Peyer's patch (tissue), 4 donors: ENCODE measurements around the gene PRL. TPM values are rescaled to one million over a fixed set of nuclear protein-coding genes. Genes with fewer than 3 reads are reported as not detected.

ENCODE experiments used
- DNase-seq, 3 donors: peaks; one replicate each; pipeline ENCODE4 v3.0.0-alpha.2; 2017 to 2019
- H3K27ac ChIP-seq, 4 donors: fragments of 200-600 bp; sonication (generic); one replicate each; pipeline ENCODE4 v1.5.1; 2016 to 2019
- H3K27me3 ChIP-seq, 2 donors: fragments of 200-600 bp; sonication (generic); one replicate each; pipeline ENCODE4 v1.5.1; 2019
- H3K36me3 ChIP-seq, 3 donors: fragments of 200-600 bp; sonication (generic); one replicate each; pipeline ENCODE4 v1.5.1; 2016 to 2019
- H3K4me1 ChIP-seq, 4 donors: fragments of 200-600 bp; sonication (generic); one replicate each; pipeline ENCODE4 v1.5.1; 2016 to 2019
- H3K4me3 ChIP-seq, 4 donors: fragments of 200-600 bp; sonication (generic); 1 replicate in 3 of 4; 2 replicates in 1 of 4; pipeline ENCODE4 v1.5.1; 2016 to 2019; ENCODE audit warnings: mild to moderate bottlenecking in 1 of 4
- H3K9me3 ChIP-seq, 4 donors: fragments of 200-600 bp; sonication (generic); one replicate each; pipeline ENCODE4 v1.5.1; 2016 to 2019; ENCODE audit warnings: mild to moderate bottlenecking in 1 of 4
- POLR2A ChIP-seq, 2 donors: fragments of 450-650 bp; IDR thresholded peaks; one replicate each; pipeline ENCODE4 v1.5.1; 2017; ENCODE audit warnings: antibody characterized with exemption in 2 of 2, mild to moderate bottlenecking in 2 of 2, moderate library complexity in 2 of 2
- total RNA-seq, 4 donors: library from RNA; depleted of rRNA; stranded (reverse); fragments of >200 nt; gene quantifications; one replicate each; pipeline ENCODE4 v1.1.0, GENCODE V29; 2016
- TF ChIP-seq, protein P1 (sequence below), 6 experiments: fragments of 450-650 bp in 4 of 6; fragments of 200-600 bp in 2 of 6; sonication (generic) in 1 of 6; IDR thresholded peaks; one replicate each; pipeline ENCODE4 v1.5.1; 2017 to 2019; ENCODE audit warnings: antibody characterized with exemption in 6 of 6, mild to moderate bottlenecking in 3 of 6, moderate library complexity in 1 of 6

Gene PRL
- total RNA-seq, 4 donors from 2014 or later, result not detected

DNA sequence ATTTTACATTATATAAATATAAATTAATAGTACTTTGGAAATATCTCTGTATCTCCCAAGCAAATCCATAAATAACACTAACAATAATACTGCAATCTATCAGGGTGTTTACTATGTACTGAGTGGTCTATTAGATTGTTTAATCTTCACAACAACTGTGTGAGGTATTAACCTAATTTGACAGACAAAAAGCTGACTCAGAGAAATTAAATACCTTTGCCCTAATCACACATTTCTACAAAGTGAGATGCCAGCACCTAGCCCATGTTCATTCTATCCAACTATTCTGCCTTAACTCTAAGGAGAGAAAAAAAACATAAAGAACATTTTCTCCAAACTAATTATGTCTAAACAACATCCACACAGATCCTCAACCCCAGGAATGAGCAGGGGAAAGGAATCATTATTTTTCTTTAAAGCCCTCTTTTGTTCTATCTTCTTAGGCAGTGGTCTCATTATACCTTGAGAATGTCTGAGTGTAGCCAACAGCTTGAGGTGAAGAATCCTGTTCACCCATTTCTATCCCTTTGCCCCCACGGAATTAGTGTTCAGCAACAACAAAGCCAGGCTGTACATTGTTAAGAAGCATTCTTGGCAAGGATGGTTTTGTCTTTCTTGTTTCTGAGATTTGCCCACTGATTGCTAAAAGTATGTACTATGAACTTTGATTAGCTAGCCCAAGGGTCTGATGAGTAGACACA, 42.7 kb downstream of the PRL start:
- H3K4me1 ChIP-seq, result no peaks in the 10 kb centered on the region
- H3K4me3 ChIP-seq, result no peak overlapping the region
- DNase-seq, result no peak
- TF ChIP-seq POLR2A (IDR thresholded peaks at IDR 0.05), result no peak
- TF ChIP-seq, protein P1, sequence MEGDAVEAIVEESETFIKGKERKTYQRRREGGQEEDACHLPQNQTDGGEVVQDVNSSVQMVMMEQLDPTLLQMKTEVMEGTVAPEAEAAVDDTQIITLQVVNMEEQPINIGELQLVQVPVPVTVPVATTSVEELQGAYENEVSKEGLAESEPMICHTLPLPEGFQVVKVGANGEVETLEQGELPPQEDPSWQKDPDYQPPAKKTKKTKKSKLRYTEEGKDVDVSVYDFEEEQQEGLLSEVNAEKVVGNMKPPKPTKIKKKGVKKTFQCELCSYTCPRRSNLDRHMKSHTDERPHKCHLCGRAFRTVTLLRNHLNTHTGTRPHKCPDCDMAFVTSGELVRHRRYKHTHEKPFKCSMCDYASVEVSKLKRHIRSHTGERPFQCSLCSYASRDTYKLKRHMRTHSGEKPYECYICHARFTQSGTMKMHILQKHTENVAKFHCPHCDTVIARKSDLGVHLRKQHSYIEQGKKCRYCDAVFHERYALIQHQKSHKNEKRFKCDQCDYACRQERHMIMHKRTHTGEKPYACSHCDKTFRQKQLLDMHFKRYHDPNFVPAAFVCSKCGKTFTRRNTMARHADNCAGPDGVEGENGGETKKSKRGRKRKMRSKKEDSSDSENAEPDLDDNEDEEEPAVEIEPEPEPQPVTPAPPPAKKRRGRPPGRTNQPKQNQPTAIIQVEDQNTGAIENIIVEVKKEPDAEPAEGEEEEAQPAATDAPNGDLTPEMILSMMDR (IDR thresholded peaks at IDR 0.05), result no peak
- no peak overlapping the region for H3K27ac ChIP-seq
- H3K27me3 ChIP-seq, result no peaks in the 10 kb centered on the region
- no peaks in the 10 kb centered on the region for H3K9me3 ChIP-seq
- no peaks in the 10 kb centered on the region for H3K36me3 ChIP-seq

DNA sequence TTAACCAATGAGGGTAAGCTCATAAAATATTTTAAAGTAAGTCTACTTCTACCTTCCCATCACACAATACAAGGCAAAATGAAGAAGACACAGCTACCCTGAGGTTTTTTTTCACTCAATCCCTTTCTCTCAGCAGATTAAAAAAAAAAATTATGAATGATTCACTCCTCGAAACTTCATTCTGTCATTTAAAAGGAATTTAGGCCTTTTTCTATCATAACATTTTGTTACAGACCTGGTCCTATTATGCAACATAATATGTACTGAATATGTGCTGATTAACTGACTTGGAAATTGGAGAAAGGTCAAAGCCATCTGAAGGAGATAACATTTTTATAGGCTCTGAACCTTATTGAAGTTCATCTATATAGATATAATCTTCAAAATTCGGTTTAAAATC, 45.5 kb downstream of the PRL start:
- no peak for DNase-seq
- H3K9me3 ChIP-seq, result no peaks in the 10 kb centered on the region
- H3K4me3 ChIP-seq, result no peak overlapping the region
- H3K36me3 ChIP-seq, result no peaks in the 10 kb centered on the region
- TF ChIP-seq, protein P1 (IDR thresholded peaks at IDR 0.05), result no peak
- TF ChIP-seq POLR2A (IDR thresholded peaks at IDR 0.05), result no peak
- no peaks in the 10 kb centered on the region for H3K27me3 ChIP-seq
- H3K27ac ChIP-seq, result no peak overlapping the region
- no peaks in the 10 kb centered on the region for H3K4me1 ChIP-seq

DNA sequence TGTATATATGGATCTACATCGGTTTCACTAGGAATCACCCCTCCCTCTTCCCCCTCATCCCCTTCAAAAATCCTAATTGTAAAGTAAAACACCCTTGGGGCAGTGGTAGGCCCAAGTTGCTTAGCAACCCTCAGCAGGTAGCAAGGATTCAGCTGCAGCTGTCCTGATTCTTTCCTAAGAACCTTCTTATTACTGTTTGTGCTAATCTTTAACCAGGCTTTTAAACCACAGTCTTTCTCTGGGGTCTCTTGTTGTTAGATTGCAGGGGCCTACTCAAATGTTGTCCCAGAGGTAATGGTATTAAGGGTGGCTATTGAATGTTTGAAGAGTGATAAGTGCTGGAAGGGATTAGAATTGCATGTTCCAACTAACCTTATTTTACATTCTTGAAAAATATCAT, 46.4 kb downstream of the PRL start:
- Histone ChIP-seq H3K9me3 (no peaks in the 10 kb centered on the region), H3K27ac (no peak overlapping the region), H3K4me1 (no peaks in the 10 kb centered on the region), H3K4me3 (no peak overlapping the region), H3K27me3 (no peaks in the 10 kb centered on the region), H3K36me3 (no peaks in the 10 kb centered on the region)
- DNase-seq, result no peak
- TF ChIP-seq POLR2A (IDR thresholded peaks at IDR 0.05), result no peak
- TF ChIP-seq, protein P1 (IDR thresholded peaks at IDR 0.05), result no peak

DNA sequence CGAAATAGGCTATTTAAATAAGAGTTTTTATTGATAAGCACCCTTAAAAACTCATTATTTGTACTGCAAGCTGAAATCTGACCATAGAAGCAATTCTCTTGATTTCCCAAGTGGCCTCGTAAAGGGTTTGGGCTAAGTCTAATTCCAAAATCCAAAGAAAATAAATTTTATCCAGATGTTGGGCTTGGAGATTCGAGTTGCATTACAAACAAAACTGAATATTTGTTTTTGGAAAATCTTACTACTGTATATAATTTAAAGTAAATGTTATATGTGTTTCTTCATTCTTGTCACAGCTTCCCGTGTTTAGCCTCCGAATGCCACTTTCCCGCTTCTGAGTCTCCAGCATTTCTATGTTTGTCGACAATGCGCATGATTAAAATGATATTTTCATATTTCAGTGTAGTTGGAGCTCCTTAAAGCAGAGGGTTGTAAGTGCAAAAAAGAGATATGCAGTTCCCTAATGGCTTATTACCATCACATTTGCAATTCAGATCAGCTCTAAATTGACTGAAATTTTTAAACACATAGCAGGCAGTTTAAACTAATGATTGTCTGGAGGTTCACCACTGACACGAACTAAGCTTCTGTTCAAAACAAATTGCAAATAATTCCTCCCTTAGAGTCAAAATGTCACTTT, 47.0 kb downstream of the PRL start:
- Histone ChIP-seq H3K36me3 (no peaks in the 10 kb centered on the region), H3K4me1 (no peaks in the 10 kb centered on the region), H3K27me3 (no peaks in the 10 kb centered on the region), H3K4me3 (no peak overlapping the region), H3K9me3 (no peaks in the 10 kb centered on the region), H3K27ac (no peak overlapping the region)
- DNase-seq, result no peak
- TF ChIP-seq, protein P1 (IDR thresholded peaks at IDR 0.05), result no peak
- TF ChIP-seq POLR2A (IDR thresholded peaks at IDR 0.05), result no peak

DNA sequence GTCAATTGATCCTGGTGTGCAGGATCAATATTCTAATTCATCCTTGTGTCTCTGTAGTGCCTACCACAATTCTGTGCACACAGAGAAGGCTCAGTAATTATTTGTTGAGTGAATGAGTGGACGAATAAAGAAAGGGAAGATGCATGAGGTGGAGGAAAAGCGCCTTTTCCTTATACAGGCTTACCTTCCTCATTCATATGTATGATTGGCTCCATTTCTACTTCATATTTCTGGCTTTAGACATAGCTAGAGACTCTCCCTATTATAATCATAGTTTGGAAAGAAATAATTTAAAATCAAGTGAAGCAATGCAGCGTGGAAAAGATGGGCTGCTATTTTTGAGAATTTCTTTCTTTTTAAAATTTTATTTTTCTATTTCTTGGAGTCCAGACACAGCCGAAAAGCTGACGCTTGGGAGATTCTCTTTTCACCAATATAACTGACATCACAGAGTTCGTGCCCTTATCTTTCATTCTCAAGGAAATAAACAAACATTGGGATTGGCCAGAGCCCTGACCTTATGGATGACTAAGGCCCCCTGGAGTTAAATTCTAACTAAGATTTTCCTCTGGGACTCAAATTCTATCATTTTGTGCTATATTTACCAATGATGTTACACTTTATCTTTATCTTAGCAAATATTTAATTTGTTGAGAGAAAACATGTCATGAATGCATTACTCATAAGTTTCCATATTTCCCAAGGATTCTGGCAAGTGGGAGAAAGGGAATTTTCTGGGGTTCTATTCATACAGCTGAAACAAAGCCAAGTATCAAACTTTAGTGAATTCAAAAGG, 48.1 kb downstream of the PRL start:
- no peaks in the 10 kb centered on the region for H3K4me1 ChIP-seq
- H3K27me3 ChIP-seq, result no peaks in the 10 kb centered on the region
- TF ChIP-seq POLR2A (IDR thresholded peaks at IDR 0.05), result no peak
- TF ChIP-seq, protein P1 (IDR thresholded peaks at IDR 0.05), result no peak
- no peak overlapping the region for H3K4me3 ChIP-seq
- no peaks in the 10 kb centered on the region for H3K9me3 ChIP-seq
- DNase-seq, result no peak
- no peak overlapping the region for H3K27ac ChIP-seq
- H3K36me3 ChIP-seq, result no peaks in the 10 kb centered on the region
